ENCODE results near the gene DHRS1. TPM values are rescaled to one million over a fixed set of nuclear protein-coding genes. Genes with fewer than 3 reads are reported as not detected.

The DHRS1 gene
- total RNA-seq, 1 experiment from 2014 or later = 34.7 TPM

GRCh38 chr14:24270537-24271133, 28.9 kb downstream of the DHRS1 start (continued):
- no peak for TF ChIP-seq TCF7L2 (IDR thresholded peaks at IDR 0.05; ENCODE audit: borderline replicate concordance, extremely low read depth, insufficient read depth, insufficient read length)
- no peak for TF ChIP-seq CBX3 (IDR thresholded peaks at IDR 0.05; ENCODE audit: low read depth)
- no peak for TF ChIP-seq RAD21 (IDR thresholded peaks at IDR 0.05; ENCODE audit: low read depth)

- intact Hi-C loops (cut with micrococcal nuclease) = no loop called here
- DNase-seq (ENCODE audit: low read depth, low spot score) (no peak), ATAC-seq (no peak)
- Histone ChIP-seq H3K9ac (ENCODE audit: low read length) (no peak overlapping the region), H3K9me3 (ENCODE audit: control insufficient read depth in 1 of 2, insufficient read depth in 1 of 2, low read depth in 1 of 2, low read length in 2 of 2) (no peaks in the 10 kb centered on the region), H3K27ac (ENCODE audit: low read depth, low read length) (no peak overlapping the region), H2AFZ (ENCODE audit: low read depth, low read length, poor library complexity, severe bottlenecking) (no peak overlapping the region), H3K4me3 (replicated peaks in 1 of 2; ENCODE audit: low read depth in 1 of 2, low read length in 2 of 2) (no peak overlapping the region; a peak in 1 of 4 replicates), H3K9me2 (ENCODE audit: insufficient read depth) (no peaks in the 10 kb centered on the region), H3K4me1 (ENCODE audit: control insufficient read depth in 1 of 2, insufficient read depth in 2 of 2, low read length in 2 of 2) (peaks cover 9 to 22% of the 10 kb centered on the region in 2 experiments; a peak in 3 of 4 replicates), H3K79me2 (ENCODE audit: insufficient read depth, low read length) (peaks cover 4% of the 10 kb centered on the region; the same call in 1 of the 2 replicates), H4K20me1 (ENCODE audit: insufficient read depth) (no peaks in the 10 kb centered on the region), H3K27me3 (ENCODE audit: insufficient read depth, low read length) (no peaks in the 10 kb centered on the region), H3K36me3 (ENCODE audit: control insufficient read depth in 1 of 2, insufficient read depth in 2 of 2, low read length in 2 of 2) (no peaks in the 10 kb centered on the region; a peak in 1 of 4 replicates), H3K4me2 (ENCODE audit: low read length) (peak overlapping the region; percentile 98)
- ChIA-PET POLR2A (interaction anchor here (0.8 to 2.7 kb wide), 6 partner anchors 15 to 166 kb away, joined by 3 to 20 read pairs (median 7); partner anchors contain the start of genes DHRS1, NOP9, PSME2 and TINF2), CTCF (interaction anchor here (1.4 to 1.9 kb wide), 3 partner anchors 10 to 38 kb away, joined by 3 to 12 read pairs (median 9); partner anchors contain the start of gene CIDEB), RAD21 (ENCODE audit: low non-redundant PET in 1 of 2, low total read pairs in 2 of 2, uncharacterized antibody in 2 of 2, unreplicated experiment in 2 of 2) (no interaction called here)
- TF ChIP-seq TCF7L2 (IDR thresholded peaks at IDR 0.05; ENCODE audit: borderline replicate concordance, extremely low read depth, insufficient read depth, insufficient read length) (no peak), ATF3 (IDR thresholded peaks at IDR 0.05) (no peak), MAX (IDR thresholded peaks at IDR 0.05) (no peak), CBX3 (IDR thresholded peaks at IDR 0.05; ENCODE audit: low read depth) (no peak), JUND (IDR thresholded peaks at IDR 0.05) (no peak), ELF1 (IDR thresholded peaks at IDR 0.05; ENCODE audit: borderline replicate concordance, low read depth) (no peak), EZH2phosphoT487 (IDR thresholded peaks at IDR 0.05; ENCODE audit: borderline replicate concordance) (no peak), ZBTB33 (IDR thresholded peaks at IDR 0.05; ENCODE audit: extremely low read depth, insufficient replicate concordance, low read length) (no peak), EGR1 (IDR thresholded peaks at IDR 0.05; ENCODE audit: low read depth) (no peak), EZH2 (IDR thresholded peaks at IDR 0.05) (no peak), CTCF (IDR thresholded peaks at IDR 0.05 in 2 of 3, conservative IDR thresholded peaks at IDR 0.05 in 1 of 3; ENCODE audit: borderline replicate concordance in 1 of 3, insufficient read depth in 1 of 3, low read depth in 2 of 3, low read length in 2 of 3) (no peak), YY1 (IDR thresholded peaks at IDR 0.05; ENCODE audit: extremely low read depth, insufficient replicate concordance, low read depth, low read length) (no peak), SIN3A (IDR thresholded peaks at IDR 0.05; ENCODE audit: low read depth) (no peak), SP1 (IDR thresholded peaks at IDR 0.05; ENCODE audit: low read depth) (no peak)
- BruUV-seq (replicated peaks) = TSS peak; percentile 68
Measured at GRCh38 chr14:24269910-24270536, 29.6 kb downstream of the DHRS1 start.

Data from HCT116 (cell line).